ENCODE measurements around the gene FLRT2.

- TF ChIP-seq POLR2AphosphoS5 (IDR thresholded peaks at IDR 0.05; ENCODE audit: low read depth, low read length), result no peak
- TF ChIP-seq TAF1 (IDR thresholded peaks at IDR 0.05; ENCODE audit: borderline replicate concordance, insufficient read depth, low read length), result no peak
- TF ChIP-seq REST (IDR thresholded peaks at IDR 0.05; ENCODE audit: insufficient read depth in 1 of 2, low read depth in 2 of 2, low read length in 2 of 2), result no peak
- TF ChIP-seq SIN3A (IDR thresholded peaks at IDR 0.05; ENCODE audit: borderline replicate concordance, insufficient read depth, low read length), result no peak
- TF ChIP-seq FOXP2 (optimal IDR thresholded peaks at IDR 0.05; ENCODE audit: borderline replicate concordance, extremely low read depth, extremely low read length, insufficient read depth), result no peak
Observed at GRCh38 chr14:85701763-85702162, 171.8 kb downstream of the FLRT2 start.
